ENCODE results near the gene DLGAP4.

DLGAP4 gene

DNA sequence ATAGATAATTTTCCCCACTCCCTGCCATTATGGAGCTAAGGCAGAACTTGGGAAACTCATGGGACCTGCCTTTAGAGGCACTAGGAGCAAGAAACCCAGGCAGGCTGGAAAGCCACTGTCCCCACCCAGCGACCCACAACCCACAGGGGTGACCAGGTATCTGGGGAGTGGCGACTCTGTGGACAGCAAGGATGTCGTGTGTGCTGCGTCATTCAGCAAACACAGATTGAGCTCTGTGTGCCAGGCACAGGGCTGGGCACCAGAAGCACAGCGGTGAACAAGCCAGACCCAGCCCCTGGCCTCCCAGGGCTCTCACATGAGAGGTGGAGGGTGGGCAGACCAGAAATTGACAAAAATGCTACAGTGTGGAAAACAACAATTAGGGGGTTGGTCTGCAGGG, 27.7 kb downstream of the DLGAP4 start:
- no peak for DNase-seq (ENCODE audit: low read depth)

DNA sequence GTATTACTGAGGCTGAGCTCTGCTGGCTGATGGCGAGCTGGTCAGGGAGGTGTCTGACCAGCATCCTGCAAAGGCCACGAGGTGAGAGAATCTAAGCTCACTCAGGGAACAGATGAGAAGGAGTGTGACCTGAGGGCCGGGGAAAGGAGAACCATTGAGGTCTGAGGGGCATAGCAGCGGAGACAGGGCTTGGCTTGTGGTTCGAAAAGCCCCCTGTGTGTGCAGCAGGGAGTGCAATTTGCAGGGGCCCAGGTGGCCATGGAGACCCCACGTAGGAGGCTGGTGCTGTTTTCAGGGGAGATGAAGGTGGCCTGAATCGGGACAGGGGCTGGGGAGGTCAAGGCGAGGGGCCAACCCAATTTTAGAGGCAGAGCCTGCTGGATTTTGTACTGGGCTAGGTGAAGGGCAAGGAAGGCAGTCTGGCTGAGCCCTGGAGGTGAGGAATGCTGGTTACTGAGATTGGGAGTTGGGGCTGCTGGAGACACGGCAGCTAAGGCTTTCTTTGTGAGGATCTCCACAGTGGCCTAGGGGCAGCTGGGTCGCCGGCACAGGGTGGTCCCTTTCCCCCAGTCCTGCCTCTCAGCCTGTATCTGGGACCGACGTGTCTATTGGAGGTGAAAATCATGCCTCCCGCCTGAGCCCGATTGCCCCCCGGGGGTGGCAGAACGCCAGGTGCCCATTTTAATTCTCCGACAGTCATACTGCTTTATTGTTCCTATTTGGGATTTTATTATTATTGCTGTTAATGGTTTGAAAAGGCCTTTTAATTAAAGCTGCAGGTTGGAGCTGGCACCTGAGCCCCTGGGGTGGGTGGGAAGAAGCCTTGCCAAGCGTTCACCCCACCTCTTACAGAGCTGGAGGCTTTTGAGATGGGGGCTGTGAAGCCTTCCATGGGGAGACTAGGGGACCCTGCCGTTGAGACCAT, 28.4 kb downstream of the DLGAP4 start:
- DNase-seq (ENCODE audit: low read depth), result no peak

DNA sequence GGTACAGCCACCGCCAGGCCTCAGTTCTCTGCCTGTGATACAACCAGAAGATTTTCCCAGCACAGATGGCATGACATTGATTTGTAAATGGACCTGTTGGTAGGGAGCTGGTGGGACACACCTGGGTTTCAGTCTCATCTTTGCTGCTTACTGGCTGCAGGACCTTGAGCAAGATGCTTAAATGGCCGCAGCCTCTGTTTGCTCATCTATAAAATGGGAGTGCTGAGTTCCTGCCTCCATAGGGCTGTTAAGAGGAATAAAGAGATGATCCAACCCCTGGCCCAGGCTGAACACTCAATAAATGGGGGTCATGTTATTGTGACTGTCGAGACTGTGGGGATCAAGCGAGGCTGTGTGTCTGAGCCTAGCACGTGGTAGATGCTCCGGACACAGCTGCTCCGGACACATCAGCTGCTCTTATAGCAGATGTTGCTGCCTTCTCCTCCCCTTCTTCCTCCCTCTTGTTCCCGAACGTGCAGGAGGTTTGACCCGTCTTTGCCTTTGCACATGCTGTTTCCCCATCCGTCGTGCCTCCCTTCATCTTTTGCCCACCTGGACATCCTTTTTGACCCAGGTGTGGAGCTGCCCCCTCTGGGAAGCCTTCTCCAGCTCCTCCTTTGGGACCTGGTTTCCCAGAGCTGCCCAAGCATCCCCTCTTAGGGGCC, 29.2 kb downstream of the DLGAP4 start:
- DNase-seq (ENCODE audit: low read depth), result no peak

DNA sequence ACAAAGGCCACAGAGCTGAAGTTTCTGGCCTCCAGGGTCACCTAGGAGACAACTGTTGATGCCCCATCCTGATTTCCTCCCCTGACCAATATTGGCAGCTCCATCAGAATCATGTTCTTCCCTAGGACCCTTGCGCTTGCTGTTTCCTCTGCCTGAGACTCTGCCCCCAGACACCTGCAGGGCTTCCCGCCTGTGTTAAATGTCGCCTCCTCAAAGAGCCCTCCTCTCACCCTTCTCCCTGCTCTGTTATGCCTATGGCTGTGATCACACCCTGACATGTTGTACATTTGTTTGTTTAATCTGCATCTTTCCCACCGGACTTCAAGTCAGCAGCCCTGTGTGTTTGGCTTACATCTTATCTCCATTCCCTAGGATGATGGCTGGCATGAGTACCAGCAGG, 30.1 kb downstream of the DLGAP4 start:
- no peak for DNase-seq (ENCODE audit: low read depth)

DNA sequence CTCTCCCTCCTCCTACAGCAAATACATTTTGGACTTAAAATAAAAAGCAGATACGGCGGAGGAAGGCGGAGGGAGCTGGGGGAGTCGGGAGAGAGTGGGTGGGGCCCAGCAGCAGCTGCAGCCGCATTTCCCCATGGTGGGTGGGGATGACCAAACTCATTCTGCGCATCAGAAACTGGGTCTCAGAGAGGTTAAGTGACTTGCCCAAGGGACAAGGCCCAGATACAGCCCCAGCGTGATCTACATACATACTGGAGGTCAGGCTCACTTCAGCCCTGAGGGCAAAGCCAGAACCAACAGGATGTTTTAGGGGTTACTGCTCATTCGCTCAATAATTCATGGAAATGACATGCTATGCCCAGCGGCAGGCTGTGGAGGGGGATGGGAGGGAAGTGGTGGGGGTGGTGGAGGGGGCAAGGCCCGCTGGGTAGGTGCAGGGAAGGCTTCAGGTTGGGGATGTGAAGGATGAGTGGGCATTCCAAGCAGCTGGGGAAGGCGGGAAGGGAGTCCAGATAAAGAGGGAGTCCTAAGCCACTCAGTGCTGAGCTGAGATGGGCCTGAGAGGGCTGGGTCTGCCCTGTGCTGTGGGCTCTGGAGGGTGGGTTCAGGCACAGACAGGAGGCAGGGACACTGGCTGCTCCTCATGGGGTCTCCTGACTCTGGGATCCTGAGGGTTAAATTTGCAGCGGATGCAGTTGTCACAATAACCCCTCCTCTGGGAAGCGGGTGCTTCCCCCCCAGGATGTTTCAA, 31.0 kb downstream of the DLGAP4 start:
- DNase-seq (ENCODE audit: low read depth), result no peak

DNA sequence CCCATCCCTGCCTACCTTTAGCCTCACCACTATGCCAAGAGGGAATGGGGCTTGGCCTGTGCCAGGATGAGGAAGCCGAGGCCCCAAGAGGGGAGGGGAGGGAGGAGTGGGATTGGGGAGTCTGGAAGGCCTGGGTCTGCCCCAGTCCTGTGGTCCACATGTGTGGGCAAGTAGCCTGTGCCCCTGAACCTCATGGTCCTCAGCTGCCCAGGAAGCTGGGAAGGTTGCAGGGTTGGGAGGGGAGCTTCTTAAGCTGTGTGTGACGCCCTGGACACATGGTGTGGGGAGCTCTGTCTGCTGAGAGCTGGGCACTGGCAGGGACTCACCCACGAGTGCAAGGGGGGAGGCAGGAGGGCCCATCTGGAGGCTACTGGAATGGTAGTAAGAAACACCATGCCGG, 31.7 kb downstream of the DLGAP4 start:
- DNase-seq (ENCODE audit: low read depth), result no peak

DNA sequence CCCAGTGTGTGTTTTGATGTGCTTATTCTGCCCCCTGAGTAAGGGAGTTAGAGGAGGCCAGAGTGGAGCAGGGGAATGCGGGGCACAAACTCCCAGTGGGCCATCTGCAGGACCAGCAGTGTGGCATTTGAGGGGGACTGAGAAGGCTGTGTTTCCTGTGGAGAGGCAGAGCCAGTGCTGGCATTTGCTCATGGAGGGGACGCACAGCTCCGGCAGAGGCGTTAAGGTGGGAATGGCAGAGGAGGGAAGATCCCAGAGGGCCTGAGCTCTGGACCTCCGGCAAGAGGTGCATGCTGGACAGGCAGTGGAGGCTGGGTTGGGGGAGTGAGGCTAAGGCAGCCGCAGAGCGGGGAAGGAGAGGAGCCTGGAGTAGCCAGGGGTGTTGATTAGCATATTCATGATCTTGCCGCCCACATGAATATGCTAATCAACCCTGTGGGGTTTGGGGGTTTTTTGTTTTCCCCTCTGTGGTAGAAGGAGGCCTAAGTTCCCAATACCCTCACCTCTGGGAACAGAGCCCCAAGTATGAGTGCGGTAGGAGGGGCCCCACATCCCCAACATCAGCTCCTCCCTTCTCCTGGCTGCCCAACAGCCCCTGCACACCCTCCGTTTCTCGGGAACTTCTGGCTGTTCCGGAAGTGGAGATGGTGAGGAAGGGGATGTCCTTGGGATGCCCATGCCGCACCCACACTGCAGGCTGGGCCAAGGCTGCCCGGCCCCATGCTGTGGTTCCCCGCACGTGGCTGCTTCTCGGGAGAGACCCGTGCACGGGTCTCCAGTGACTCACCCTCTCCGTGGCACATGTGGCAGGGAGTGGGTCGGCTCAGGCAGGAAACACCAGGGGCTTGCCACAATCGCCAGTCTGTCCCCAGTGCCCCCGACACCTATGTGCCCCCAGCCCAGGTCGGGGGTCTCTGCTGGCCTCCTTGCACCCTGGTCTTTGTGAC, 33.8 kb downstream of the DLGAP4 start:
- no peak for DNase-seq (ENCODE audit: low read depth)

DNA sequence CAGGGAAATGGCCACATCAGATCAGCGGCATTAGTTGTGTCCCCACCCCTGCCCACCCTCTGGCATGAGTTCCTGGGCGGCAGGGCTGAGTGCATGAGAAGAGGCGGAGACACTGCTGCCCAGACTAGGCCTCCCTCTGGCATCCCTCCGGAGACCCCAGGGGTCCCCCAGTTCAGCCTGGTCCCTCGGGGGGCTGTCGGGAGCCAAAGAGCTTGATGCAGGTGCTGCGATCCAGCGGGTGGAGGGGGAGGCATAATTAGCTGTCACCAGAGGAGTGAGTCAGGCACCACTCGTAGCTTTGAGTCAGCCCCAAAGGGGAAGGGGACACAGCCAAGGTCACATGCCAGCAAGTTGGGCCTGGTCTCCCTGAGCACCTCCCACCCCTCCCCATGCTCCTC, 34.5 kb downstream of the DLGAP4 start:
- DNase-seq (ENCODE audit: low read depth), result no peak

DNA sequence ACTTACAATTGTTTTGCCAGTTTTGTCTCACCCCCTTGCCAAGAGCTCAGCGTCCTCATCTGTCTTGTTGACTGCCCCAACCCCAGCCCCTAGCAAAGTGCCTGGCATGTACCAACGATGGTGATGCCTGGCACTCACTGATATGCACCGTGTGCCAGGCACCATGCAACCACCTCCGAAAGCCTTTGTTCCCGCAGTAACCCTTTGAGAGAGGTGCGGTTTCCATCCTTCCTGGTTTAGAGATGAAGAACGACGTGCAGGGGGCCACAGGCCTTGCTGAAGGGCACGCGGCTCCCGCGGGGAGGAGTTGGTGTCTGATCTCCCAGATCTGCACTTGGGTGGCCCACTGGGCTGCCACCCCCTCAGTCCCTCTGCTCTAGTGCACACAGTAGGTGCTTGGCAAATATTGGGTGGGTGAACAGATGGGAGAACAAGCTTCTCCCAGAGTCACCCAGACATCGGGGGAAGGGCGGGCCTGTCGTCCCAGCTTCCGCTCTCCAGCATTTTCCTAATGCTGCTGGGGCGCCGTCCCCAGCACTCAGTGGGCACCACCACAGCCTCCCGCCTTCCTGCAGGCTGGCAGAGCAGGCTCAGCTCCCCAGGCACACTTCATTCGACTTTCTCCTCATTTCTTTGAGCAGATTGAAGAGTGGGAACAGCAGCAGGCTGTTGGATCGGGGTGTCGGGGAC, 35.3 kb downstream of the DLGAP4 start:
- no peak for DNase-seq (ENCODE audit: low read depth)

DNA sequence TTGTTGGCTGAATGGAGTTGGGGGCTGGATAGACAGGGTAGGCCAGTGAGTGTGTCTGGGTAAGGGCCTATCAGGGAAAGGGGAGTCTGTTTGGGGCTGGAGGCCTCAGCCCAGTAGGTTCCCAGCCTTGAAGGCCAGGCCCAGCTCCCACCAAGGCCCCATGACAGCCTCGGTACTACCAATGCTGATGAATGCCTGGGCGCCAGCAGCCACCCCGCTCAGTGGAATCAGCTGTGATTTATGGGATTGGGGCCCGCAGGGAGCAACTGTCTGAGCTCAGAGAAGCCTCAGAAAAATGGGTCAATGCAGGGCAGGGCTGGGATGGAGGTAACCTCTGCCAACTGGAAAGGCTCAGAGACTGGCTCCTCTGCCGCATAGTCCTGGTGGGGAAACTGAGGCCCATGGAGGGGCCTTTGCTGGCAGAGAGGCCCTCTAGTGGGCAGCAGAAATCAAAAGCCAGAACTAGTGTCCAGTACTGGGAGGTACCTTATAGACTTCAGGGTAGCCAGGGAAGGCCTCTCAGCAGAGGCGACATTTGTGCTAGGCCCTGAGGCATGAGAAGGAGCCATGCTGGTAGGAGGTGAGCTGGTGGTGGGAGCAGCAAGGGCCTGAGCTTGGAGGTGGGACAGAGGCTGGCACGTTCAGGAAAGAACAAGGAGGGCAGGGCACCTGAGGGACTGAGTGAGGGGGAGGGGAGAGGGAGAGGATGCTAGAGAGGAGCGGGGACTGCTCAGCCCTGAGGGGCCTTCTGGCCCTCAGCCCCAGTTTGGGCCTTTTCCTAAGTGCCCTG, 36.4 kb downstream of the DLGAP4 start:
- no peak for DNase-seq (ENCODE audit: low read depth)

DNA sequence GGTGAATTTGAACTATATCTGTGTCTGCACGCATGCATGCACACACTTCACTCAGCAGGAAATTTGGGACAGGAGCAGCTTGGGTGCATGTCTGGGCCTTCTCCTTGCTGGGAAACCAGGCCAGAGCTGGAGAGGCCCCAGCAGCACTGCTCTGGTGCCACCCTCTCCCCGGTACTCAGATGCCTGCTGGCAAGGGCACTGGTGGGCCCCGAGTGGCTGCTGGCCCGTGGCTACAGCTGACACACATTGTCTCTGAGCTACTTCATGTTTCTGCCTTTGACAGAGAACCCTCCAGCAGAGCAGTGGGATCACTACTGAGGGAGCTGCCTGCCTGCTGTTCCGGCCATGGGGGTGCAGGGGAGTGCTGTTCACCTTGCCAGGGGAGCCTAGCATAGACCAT, 37.5 kb downstream of the DLGAP4 start:
- DNase-seq (ENCODE audit: low read depth), result no peak

DNA sequence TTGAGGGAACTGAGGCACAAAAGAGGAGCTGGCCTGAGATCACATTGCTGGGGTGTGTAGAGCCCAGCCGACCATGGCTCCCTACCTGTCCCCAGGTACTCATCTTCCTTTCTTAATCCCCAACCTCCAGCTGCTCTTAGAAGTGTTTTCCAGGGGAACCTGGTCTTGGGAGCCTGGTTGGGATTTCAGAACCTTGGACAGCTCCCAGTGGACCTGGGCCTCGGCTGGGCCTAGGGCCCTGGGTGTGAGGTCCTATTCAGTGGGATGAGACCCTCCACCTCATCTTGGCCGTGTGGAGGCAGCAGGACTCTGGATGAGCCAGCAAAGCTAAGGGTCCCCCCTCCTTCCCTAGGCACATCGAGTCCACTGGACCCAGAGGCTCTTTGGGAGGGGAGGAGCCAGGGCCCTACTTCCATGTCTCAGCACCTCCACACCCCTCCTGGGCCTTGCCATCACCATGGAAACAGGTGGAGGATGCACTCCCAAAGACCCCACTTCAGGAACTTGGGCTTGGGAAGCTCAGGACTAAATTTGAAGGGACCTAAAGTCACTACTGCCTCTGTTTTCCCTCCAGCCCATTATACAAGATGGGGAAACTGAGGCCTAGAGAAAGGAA, 38.5 kb downstream of the DLGAP4 start:
- no peak for DNase-seq (ENCODE audit: low read depth)

DNA sequence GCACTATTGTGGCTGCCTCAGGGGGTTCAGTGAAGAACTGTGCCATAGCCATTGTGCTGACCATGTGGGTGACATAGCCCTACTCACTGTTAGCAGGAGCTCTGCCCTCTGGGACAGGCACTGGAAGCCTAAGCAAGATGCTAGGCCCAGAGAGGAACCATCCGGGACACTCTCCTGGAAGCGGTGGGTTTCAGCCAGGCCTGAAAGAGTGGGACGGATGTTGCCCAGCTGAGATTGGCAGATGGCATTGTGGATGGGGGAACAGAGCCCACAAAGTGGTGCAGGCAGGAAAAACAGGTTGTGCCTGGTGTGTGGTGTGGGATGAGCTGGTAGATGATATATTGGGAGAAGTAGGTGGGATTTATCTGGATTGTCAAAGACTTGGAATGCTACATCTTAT, 40.1 kb downstream of the DLGAP4 start:
- DNase-seq (ENCODE audit: low read depth), result no peak

DNA sequence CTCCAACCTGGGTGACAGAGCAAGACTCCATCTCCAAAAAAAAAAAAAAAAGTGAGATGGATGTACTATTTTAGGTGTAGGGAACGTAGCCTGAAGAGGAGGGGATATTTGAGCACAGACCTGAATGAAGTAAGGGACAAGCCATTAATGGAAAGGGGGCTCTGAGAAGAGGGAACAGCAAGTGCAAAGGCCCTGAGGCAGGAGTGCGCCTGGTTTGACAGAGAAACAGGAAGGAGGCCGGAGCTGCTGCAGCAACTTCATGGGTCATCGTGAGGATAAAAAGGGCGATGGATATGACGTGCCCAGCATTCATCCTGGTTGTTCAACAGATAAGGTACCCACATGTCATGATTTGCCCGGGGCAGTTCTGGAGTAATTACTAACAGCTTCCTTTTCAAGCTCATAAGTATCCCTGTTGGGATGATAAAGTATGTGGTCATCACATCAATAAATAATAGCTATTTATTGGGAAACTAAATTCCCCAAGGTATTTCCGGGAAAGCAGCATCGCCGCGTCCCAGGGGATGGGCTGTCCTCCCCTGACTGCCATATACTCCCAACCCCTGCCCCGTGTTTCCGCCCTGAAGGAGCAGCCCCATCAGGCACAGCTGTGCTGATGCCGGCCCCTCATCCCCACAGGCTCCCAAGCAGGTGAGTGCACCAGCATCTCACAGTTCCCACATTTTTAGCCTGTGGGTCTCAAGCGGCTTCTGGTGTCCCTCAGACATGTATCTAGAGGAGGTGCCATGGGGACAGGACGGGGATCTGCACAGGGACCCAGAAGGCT, 43.4 kb downstream of the DLGAP4 start:
- no peak for DNase-seq (ENCODE audit: low read depth)

DNA sequence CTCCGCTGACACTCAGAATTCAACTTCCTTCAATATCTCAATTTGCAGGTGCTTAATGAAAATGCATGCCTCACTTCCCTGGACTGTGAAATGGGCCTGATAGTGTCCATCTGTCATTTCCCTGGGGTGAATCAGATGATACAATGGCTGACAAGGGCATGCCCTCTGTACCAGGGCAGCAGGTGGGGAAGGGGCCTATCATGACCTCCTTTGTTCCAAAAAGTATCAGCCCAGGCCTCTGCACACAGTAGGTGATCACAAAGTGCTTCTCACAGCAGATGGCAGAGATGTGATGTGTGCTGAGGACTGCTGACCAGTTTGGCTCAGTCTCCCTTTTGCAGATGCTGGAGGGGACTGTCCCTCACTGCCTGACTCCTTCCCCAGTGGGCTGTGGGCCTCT, 44.3 kb downstream of the DLGAP4 start:
- no peak for DNase-seq (ENCODE audit: low read depth)

DNA sequence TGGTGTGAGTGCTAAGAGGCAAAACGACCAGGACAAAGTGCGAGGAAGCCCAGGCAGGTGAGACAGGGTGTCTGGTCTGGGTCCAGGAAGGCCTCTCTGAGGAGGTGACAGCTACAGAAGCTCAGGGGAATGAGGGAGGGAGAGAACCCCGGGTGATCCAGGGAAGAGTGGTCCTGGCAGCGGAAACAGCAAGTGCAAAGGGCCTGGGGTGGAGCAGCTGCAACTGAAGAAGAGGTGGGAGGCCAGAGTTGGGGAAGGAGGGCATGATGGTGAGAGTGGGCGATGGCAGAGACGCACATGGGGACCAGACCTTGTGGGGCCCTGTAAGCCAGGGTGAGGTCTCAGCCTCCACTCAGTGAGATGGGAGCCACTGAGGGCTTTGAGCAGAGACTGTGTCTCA, 45.8 kb downstream of the DLGAP4 start:
- no peak for DNase-seq (ENCODE audit: low read depth)

DNA sequence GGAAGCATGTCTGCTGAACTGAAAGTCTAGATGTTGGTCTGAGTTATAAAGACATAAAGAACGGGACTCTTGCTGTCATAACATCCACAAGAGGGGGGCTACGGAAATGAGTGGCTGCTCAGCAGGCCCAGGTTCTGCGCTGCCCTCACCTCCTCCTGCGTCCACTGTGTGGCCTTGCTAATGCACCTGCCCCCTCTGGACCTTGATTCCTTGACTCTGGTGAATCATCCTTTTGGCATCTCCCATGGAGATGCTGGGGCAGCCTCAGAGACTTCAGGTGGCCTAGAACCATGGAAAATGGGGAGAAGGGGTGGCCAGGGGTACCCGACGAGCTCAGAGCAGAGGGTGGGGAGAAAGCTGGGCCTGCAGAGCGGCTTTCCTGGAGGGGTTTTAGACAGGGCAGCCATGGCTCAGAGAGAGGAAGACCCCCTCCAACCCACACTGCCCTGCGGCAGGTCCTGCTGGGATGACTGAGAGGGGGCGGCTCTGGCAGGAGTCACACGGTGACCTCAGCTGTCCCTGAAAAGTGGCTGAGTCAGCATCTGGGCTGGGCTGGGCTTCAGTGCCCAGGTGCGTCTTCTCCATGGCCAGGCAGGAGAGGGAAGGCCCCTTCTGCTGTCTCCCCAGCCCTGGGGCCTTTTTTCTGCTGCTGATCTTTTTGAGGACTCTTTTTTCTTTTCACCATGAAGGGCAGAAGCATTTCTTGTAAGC, 46.9 kb downstream of the DLGAP4 start:
- DNase-seq (ENCODE audit: low read depth), result no peak

DNA sequence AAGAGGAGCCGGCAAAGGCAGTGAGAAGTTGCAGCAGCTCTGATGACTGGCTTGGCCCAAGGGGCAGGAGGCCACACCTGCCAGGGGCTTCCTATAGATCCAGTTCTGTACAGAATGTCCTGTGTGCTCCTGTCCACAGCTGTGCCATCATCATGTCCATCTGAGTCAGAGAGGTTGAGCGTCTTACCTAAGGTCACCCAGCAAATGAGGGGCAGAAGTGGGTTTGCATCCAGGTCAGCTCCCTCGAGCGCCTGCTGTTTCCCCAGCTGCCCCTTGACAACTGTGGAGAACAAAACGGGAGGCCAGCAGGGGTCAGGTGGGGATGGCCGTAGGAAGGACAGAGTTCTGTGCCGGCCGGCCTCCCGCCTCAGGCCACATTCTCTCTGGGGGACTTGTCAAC, 47.6 kb downstream of the DLGAP4 start:
- DNase-seq (ENCODE audit: low read depth), result no peak

All from fibroblast of the conjunctiva (primary cell).